GM12891 (cell line): ENCODE data around the gene KRTAP10-7.

ENCODE experiments used
- POLR2A ChIP-seq: IDR thresholded peaks from 2 replicates; pipeline ENCODE4 v1.6.1; 2011; ENCODE audit warnings: low read depth, low read length, control low read depth
- POLR2AphosphoS5 ChIP-seq: IDR thresholded peaks from 2 replicates; pipeline ENCODE4 v1.6.1; 2011; ENCODE audit warnings: low read depth, low read length, control low read depth

DNA sequence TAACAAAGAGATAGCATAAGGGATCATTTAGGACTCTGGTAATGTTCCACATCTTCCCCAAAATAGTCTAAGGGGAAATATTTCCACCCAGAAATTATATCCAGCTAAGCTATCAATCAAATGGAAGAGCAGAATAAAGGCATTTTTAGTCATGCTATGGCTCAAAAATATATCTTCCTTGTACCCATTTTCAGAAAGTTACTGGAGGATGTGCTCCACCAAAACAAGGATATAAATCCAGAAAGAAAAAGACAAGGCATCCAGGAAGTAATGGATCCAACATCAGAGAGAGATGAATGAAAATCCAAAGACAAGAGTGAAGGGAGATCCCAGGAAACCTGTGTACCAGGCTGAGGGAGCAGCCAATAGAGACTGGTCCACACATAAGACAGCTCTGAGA, 8.8 kb downstream of the KRTAP10-7 start:
- TF ChIP-seq POLR2A (no peak), POLR2AphosphoS5 (no peak)
